ENCODE results near the gene TMEM35B.

GRCh38 chr1:34984435-34984792 lies 733 bp downstream of the TMEM35B start:
- TF ChIP-seq ZNF274 (IDR thresholded peaks at IDR 0.05; ENCODE audit: low read depth, low read length): no peak
- no peak for TF ChIP-seq YY1 (IDR thresholded peaks at IDR 0.05; ENCODE audit: insufficient read depth, insufficient read length)
- TF ChIP-seq SUZ12 (IDR thresholded peaks at IDR 0.05; ENCODE audit: extremely low read depth, insufficient read depth, insufficient read length): no peak

Measured in NT2/D1 (cell line).